Trophoblast cell (in vitro differentiated cells and primary cell): ENCODE results near the gene JOSD2.

Source experiments
- DNase-seq, 2 donors: peaks; one replicate each; pipeline ENCODE4 v3.0.0-alpha.2; 2016
- H2AFZ ChIP-seq: 2 replicates; pipeline ENCODE4 v1.6.1; 2013; ENCODE audit warnings: low read length, moderate library complexity, mild to moderate bottlenecking; ENCODE audit not compliant: insufficient read depth, poor library complexity
- H2AK5ac ChIP-seq: 2 replicates; pipeline ENCODE4 v1.6.1; 2013; ENCODE audit warnings: mild to moderate bottlenecking, low read length
- H2BK120ac ChIP-seq: 2 replicates; pipeline ENCODE4 v1.6.1; 2013; ENCODE audit warnings: low read length, mild to moderate bottlenecking, moderate library complexity; ENCODE audit not compliant: insufficient read depth, poor library complexity
- H2BK12ac ChIP-seq: 2 replicates; pipeline ENCODE4 v1.6.1; 2013; ENCODE audit warnings: mild to moderate bottlenecking, low read length, moderate library complexity
- H2BK5ac ChIP-seq: 2 replicates; pipeline ENCODE4 v1.6.1; 2013; ENCODE audit warnings: low read length, low read depth, moderate library complexity, mild to moderate bottlenecking; ENCODE audit not compliant: poor library complexity
- H3K14ac ChIP-seq: 2 replicates; pipeline ENCODE4 v1.6.1; 2013; ENCODE audit warnings: mild to moderate bottlenecking, low read length
- H3K18ac ChIP-seq: 2 replicates; pipeline ENCODE4 v1.6.1; 2013; ENCODE audit warnings: mild to moderate bottlenecking, low read length
- H3K23ac ChIP-seq: 2 replicates; pipeline ENCODE4 v1.6.1; 2013; ENCODE audit warnings: low read length
- H3K27ac ChIP-seq: 2 replicates; pipeline ENCODE4 v1.5.1; 2013; ENCODE audit warnings: low read depth, mild to moderate bottlenecking, inconsistent platforms, low read length, moderate library complexity
- H3K27me3 ChIP-seq: 2 replicates; pipeline ENCODE4 v1.6.1; 2013; ENCODE audit warnings: inconsistent platforms, mild to moderate bottlenecking, low read length, moderate library complexity; ENCODE audit not compliant: insufficient read depth
- H3K36me3 ChIP-seq, 2 experiments: 1 replicate in 1 of 2; 2 replicates in 1 of 2; pipeline ENCODE4 v1.6.1; 2013; ENCODE audit warnings: low read length in 2 of 2, mild to moderate bottlenecking in 2 of 2, moderate library complexity in 1 of 2; ENCODE audit not compliant: insufficient read depth in 2 of 2, control insufficient read depth in 1 of 2
- H3K4ac ChIP-seq: 2 replicates; pipeline ENCODE4 v1.6.1; 2013; ENCODE audit warnings: low read depth, mild to moderate bottlenecking, low read length, moderate library complexity
- H3K4me1 ChIP-seq, 2 experiments: 1 replicate in 1 of 2; 2 replicates in 1 of 2; pipeline ENCODE4 v1.6.1; 2013; ENCODE audit warnings: low read length in 2 of 2, mild to moderate bottlenecking in 2 of 2, moderate library complexity in 1 of 2; ENCODE audit not compliant: insufficient read depth in 2 of 2, control insufficient read depth in 1 of 2
- H3K4me2 ChIP-seq: 2 replicates; pipeline ENCODE4 v1.6.1; 2013; ENCODE audit warnings: inconsistent platforms, mild to moderate bottlenecking, low read length, moderate library complexity
- H3K4me3 ChIP-seq: 2 replicates; pipeline ENCODE4 v1.5.1; 2013; ENCODE audit warnings: mild to moderate bottlenecking, low read depth, low read length, inconsistent platforms
- H3K79me1 ChIP-seq: one replicate; pipeline ENCODE4 v1.6.1; 2013; ENCODE audit warnings: low read length
- H3K79me2 ChIP-seq: 2 replicates; pipeline ENCODE4 v1.6.1; 2013; ENCODE audit warnings: low read length, mild to moderate bottlenecking; ENCODE audit not compliant: control insufficient read depth, insufficient read depth, poor library complexity
- H3K9ac ChIP-seq: 2 replicates; pipeline ENCODE4 v1.6.1; 2013; ENCODE audit warnings: mild to moderate bottlenecking, low read length
- H3K9me3 ChIP-seq: 2 replicates; pipeline ENCODE4 v1.6.1; 2013; ENCODE audit warnings: low read depth, mild to moderate bottlenecking, control low read depth, inconsistent platforms, low read length; ENCODE audit not compliant: insufficient read depth
- H4K12ac ChIP-seq: 2 replicates; pipeline ENCODE4 v1.6.1; 2013; ENCODE audit warnings: low read depth, mild to moderate bottlenecking, low read length, moderate library complexity
- H4K8ac ChIP-seq: 2 replicates; pipeline ENCODE4 v1.6.1; 2013; ENCODE audit warnings: low read depth, mild to moderate bottlenecking, low read length, moderate library complexity
- H4K91ac ChIP-seq: one replicate; pipeline ENCODE4 v1.6.1; 2013; ENCODE audit warnings: low read depth, mild to moderate bottlenecking, low read length, moderate library complexity
- WGBS: extraction: QIAGEN DNeasy Blood & Tissue Kit; methylation state at CpG from one replicate; pipeline ENCODE4 v1.1.7; 2013; ENCODE audit warnings: missing lambda C conversion rate; ENCODE audit not compliant: insufficient read length, insufficient coverage; ENCODE audit errors: extremely low coverage; 5-methylcytosine and 5-hydroxymethylcytosine counted together

Gene JOSD2

DNA sequence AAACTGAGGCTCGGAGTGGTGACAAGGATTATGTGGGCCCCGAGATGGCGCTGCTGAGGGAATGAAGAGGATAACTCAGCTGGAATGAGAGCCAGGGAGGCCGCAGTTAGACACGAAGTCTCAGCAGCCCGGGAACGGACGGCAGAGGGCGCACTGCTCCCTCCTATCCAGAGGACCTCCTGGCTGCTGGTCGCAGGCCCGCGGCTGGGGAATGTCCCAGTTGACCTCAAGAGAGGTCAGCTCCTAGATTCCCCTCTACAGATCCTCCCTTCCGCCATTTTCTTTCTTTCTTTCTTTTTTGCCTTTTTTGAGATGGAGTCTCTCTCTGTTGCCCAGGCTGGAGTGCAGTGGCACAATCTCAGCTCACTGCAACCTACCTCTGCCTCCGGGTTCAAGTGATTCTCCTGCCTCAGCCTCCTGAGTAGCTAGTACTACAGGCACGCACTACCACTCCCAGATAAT, 26.8 kb upstream of the JOSD2 start:
- H3K9me3 ChIP-seq, result peaks cover 2% of the 10 kb centered on the region
- H2AFZ ChIP-seq, result no peak overlapping the region
- peaks cover 0 to 2% of the 10 kb centered on the region in 2 experiments for H3K4me1 ChIP-seq
- H3K36me3 ChIP-seq, result no peaks in the 10 kb centered on the region
- no peak overlapping the region for H3K4me2 ChIP-seq
- no peak overlapping the region for H3K4ac ChIP-seq
- H3K23ac ChIP-seq, result no peak overlapping the region
- no peak overlapping the region for H3K18ac ChIP-seq
- H3K9ac ChIP-seq, result no peak overlapping the region
- H3K14ac ChIP-seq, result no peak overlapping the region
- no peak overlapping the region for H2AK5ac ChIP-seq
- H4K12ac ChIP-seq, result no peak overlapping the region
- no peak overlapping the region for H2BK120ac ChIP-seq
- no CpG with 5 or more reads among the region's 15 CpGs for WGBS
- H4K8ac ChIP-seq, result no peak overlapping the region
- peak; percentile 79 to 84 for DNase-seq
- H2BK12ac ChIP-seq, result no peak overlapping the region
- H3K27me3 ChIP-seq, result no peaks in the 10 kb centered on the region
- no peaks in the 10 kb centered on the region for H3K79me1 ChIP-seq
- no peak overlapping the region for H3K27ac ChIP-seq
- H4K91ac ChIP-seq, result no peak overlapping the region
- no peak overlapping the region for H2BK5ac ChIP-seq
- no peaks in the 10 kb centered on the region for H3K79me2 ChIP-seq
- H3K4me3 ChIP-seq, result no peak overlapping the region

DNA sequence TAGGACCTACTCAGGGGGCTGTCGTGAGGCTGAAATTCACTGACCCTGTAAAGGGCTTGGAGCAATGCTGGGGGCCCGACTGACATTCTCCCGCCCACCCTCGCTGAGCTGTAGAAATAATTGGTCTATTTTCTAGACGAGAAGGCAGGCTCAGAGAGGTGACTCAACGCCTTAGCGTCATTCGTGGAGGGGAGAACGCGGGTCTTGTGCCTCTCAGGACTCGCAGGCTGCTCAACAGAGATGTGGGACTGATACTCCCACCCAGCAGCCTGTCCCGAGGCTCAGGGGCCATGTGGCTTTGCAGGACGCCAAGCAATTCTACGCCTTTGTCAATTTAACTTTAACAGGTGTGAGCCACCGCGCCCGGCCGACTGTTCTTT, 26.3 kb upstream of the JOSD2 start:
- Histone ChIP-seq H3K18ac (no peak overlapping the region), H2BK12ac (no peak overlapping the region), H3K9ac (no peak overlapping the region), H3K27ac (no peak overlapping the region), H3K4me3 (no peak overlapping the region), H3K9me3 (peaks cover 6% of the 10 kb centered on the region), H3K4me2 (no peak overlapping the region), H3K14ac (no peak overlapping the region), H2AK5ac (no peak overlapping the region), H3K36me3 (no peaks in the 10 kb centered on the region), H2BK120ac (no peak overlapping the region), H3K79me2 (no peaks in the 10 kb centered on the region), H2AFZ (no peak overlapping the region), H3K27me3 (no peaks in the 10 kb centered on the region), H2BK5ac (no peak overlapping the region), H4K12ac (no peak overlapping the region), H4K8ac (no peak overlapping the region), H3K79me1 (no peaks in the 10 kb centered on the region), H4K91ac (no peak overlapping the region), H3K23ac (no peak overlapping the region), H3K4ac (no peak overlapping the region), H3K4me1 (peaks cover 0 to 2% of the 10 kb centered on the region in 2 experiments)
- no CpG with 5 or more reads among the region's 18 CpGs for WGBS
- DNase-seq, result no peak

- Histone ChIP-seq H2AK5ac (no peak overlapping the region), H2AFZ (no peak overlapping the region), H3K9me3 (peaks cover 6% of the 10 kb centered on the region), H4K91ac (no peak overlapping the region), H4K8ac (no peak overlapping the region), H4K12ac (no peak overlapping the region), H3K14ac (no peak overlapping the region), H3K4ac (no peak overlapping the region), H3K4me1 (peaks cover 0 to 2% of the 10 kb centered on the region in 2 experiments), H3K79me1 (no peaks in the 10 kb centered on the region), H3K18ac (no peak overlapping the region), H3K4me2 (no peak overlapping the region), H2BK120ac (no peak overlapping the region), H3K36me3 (no peaks in the 10 kb centered on the region), H3K9ac (no peak overlapping the region), H3K79me2 (no peaks in the 10 kb centered on the region), H3K4me3 (no peak overlapping the region), H3K27ac (no peak overlapping the region), H2BK5ac (no peak overlapping the region), H3K23ac (no peak overlapping the region), H3K27me3 (no peaks in the 10 kb centered on the region), H2BK12ac (no peak overlapping the region)
- no CpG with 5 or more reads among the region's 16 CpGs for WGBS
- DNase-seq, result no peak
Measured at GRCh38 chr19:50536662-50537305, 25.8 kb upstream of the JOSD2 start.

GRCh38 chr19:50535672-50536187, 24.7 kb upstream of the JOSD2 start:
- H3K27me3 ChIP-seq, result no peaks in the 10 kb centered on the region
- H3K4me2 ChIP-seq, result no peak overlapping the region
- H3K79me1 ChIP-seq, result no peaks in the 10 kb centered on the region
- peak; percentile 14 to 50 for DNase-seq
- H2BK12ac ChIP-seq, result no peak overlapping the region
- no peaks in the 10 kb centered on the region for H3K36me3 ChIP-seq
- no peak overlapping the region for H4K91ac ChIP-seq
- H3K4me1 ChIP-seq, result peaks cover 0 to 3% of the 10 kb centered on the region in 2 experiments
- no peak overlapping the region for H3K14ac ChIP-seq
- H4K12ac ChIP-seq, result no peak overlapping the region
- H3K4ac ChIP-seq, result no peak overlapping the region
- H3K9me3 ChIP-seq, result peaks cover 6% of the 10 kb centered on the region
- H3K18ac ChIP-seq, result no peak overlapping the region
- WGBS, result no CpG with 5 or more reads among the region's 11 CpGs
- no peak overlapping the region for H3K27ac ChIP-seq
- H3K4me3 ChIP-seq, result no peak overlapping the region
- H4K8ac ChIP-seq, result no peak overlapping the region
- H3K23ac ChIP-seq, result no peak overlapping the region
- H3K9ac ChIP-seq, result no peak overlapping the region
- H2BK5ac ChIP-seq, result no peak overlapping the region
- H2AFZ ChIP-seq, result no peak overlapping the region
- H2BK120ac ChIP-seq, result no peak overlapping the region
- H2AK5ac ChIP-seq, result no peak overlapping the region
- no peaks in the 10 kb centered on the region for H3K79me2 ChIP-seq
